ENCODE results near the gene DNMT3A.

The DNMT3A gene

DNA sequence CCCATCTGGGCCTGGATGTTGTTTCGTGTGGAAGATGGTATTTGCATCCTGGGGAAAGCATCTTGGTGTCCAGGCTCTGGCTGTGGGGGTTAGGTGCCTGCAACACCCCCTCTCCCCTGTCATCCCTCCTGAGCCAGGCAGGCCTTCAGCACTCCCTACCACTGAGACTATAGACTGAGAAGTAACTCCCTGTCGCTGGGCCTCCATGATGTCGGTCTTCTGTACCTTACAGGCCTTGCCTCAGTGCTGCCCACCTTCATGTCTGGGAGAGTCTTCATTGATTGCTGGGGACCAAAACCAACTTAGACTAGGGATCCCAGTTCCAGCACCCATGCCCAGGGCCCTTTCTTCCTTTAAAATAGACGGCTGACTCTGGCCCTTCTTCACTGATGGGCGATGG is 33.1 kb upstream of the DNMT3A start:
- Histone ChIP-seq H3K27ac (no peak overlapping the region), H3K4me3 (ENCODE audit: low read depth, low read length) (no peak overlapping the region), H3K9me3 (ENCODE audit: severe bottlenecking) (no peaks in the 10 kb centered on the region), H3K36me3 (no peaks in the 10 kb centered on the region), H3K27me3 (ENCODE audit: insufficient read depth, low read depth, severe bottlenecking) (no peaks in the 10 kb centered on the region)
- TF ChIP-seq, protein P1, sequence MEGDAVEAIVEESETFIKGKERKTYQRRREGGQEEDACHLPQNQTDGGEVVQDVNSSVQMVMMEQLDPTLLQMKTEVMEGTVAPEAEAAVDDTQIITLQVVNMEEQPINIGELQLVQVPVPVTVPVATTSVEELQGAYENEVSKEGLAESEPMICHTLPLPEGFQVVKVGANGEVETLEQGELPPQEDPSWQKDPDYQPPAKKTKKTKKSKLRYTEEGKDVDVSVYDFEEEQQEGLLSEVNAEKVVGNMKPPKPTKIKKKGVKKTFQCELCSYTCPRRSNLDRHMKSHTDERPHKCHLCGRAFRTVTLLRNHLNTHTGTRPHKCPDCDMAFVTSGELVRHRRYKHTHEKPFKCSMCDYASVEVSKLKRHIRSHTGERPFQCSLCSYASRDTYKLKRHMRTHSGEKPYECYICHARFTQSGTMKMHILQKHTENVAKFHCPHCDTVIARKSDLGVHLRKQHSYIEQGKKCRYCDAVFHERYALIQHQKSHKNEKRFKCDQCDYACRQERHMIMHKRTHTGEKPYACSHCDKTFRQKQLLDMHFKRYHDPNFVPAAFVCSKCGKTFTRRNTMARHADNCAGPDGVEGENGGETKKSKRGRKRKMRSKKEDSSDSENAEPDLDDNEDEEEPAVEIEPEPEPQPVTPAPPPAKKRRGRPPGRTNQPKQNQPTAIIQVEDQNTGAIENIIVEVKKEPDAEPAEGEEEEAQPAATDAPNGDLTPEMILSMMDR (IDR thresholded peaks at IDR 0.05; ENCODE audit: low read depth, low read length), result no peak
- DNase-seq, result peak; percentile 6

DNA sequence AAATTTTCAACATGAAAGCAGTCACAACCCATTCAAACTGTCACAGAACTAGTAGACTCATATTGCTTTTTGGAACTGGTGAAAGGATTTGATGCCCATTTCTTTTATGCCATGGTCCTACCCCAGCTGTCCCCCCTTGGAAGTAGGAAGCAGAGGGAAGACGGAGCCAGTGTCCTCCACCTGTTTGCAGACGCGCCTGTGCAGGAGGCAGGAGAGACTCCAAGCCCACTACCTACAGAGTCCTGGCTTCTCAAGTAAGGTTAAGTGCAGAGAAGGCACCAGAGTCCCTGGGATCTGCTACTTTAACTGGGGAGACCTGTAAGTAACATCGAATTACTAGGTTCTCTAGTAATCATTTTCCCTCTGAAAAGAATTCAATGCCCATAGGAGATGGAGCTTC is 32.7 kb upstream of the DNMT3A start:
- no peaks in the 10 kb centered on the region for H3K27me3 ChIP-seq (ENCODE audit: insufficient read depth, low read depth, severe bottlenecking)

DNA sequence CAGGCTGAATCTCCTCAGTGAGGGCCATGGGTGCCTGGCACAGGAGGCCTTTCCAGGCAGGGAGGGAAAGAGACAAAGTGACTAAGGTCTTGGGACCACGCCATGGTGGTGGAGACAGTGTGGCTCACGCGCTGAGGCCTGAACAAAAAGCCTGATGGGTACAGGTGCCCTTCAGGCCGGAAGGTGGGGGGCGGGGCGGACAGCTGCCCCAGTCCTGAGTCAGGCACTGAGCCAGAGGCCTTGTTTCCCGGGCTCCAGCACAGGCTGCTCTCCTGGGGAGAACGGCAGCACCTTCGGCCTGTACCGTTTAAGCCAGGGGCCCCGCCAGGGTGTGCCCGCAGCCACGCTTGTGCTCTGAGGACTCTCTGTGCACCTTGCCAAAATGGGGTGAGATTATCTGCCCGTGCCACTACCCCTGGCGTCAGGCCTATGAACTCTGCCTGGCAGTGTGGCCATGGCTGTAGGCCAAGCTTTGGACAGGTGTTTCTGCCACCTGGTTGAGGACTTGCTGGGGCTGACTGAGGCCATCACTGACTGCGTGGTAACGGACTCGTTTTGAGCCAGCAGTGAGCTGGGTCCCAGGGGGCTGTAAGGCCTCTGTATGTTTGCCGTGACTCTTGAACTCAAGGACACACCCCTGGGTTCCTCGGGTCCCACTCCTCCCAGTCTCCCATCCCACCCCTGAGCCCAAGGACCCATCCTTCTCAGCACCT is 31.7 kb upstream of the DNMT3A start:
- DNase-seq, result peak; percentile 12
- H3K36me3 ChIP-seq, result no peaks in the 10 kb centered on the region
- H3K4me3 ChIP-seq (ENCODE audit: low read depth, low read length), result no peak overlapping the region
- no peak overlapping the region for H3K27ac ChIP-seq
- H3K9me3 ChIP-seq (ENCODE audit: severe bottlenecking), result no peaks in the 10 kb centered on the region
- TF ChIP-seq, protein P1 (IDR thresholded peaks at IDR 0.05; ENCODE audit: low read depth, low read length), result no peak
- H3K27me3 ChIP-seq (ENCODE audit: insufficient read depth, low read depth, severe bottlenecking), result no peaks in the 10 kb centered on the region

More for the DNA sequence above, 32.7 kb upstream of the DNMT3A start:
- Histone ChIP-seq H3K27ac (no peak overlapping the region), H3K4me3 (ENCODE audit: low read depth, low read length) (no peak overlapping the region), H3K9me3 (ENCODE audit: severe bottlenecking) (no peaks in the 10 kb centered on the region), H3K36me3 (no peaks in the 10 kb centered on the region)
- DNase-seq, result peak; percentile 2
- TF ChIP-seq, protein P1 (IDR thresholded peaks at IDR 0.05; ENCODE audit: low read depth, low read length), result no peak

DNA sequence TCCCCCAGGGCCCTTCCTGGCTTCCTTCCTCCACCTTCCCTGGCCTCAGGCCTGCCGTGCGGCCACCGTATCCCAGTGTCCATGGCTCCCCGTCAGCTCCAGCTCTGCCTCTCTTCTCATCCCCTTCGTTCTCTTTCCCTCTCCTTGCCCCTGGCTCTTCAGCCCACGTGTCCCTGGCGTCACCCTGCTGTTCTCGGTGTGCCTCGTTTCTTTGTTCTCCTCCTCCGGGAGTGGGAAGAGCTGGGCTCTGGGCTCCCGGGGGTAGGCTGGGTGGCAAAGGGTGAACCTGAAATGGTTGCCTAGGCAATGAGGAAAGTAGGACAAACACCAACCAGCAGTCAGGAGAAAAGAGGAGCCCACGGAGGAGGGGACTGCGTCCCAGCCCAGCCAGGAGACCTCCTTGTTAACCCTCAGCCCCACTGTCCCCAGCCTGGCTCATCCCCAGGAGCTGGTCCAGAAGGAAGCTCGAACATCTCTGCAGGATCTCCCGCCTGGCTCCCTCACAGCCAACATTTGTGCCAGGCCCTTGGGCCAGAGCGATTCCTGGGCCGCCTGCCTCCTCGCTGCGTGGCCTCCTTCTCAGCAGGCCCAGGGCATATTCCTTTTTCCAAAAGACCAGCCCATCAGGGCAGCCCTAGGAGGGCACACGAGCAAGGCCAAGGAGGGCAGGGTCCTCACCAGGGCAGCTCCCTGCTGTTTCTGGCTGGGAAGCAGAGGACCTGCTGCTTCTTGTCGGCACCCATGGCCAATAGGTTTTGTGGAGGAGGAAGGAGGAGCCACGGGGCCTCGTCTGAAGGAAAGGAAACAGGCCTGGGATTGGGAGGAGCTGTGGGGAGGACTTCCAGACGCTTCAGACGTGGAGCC is 30.9 kb upstream of the DNMT3A start:
- peak; percentile 9 for DNase-seq
- no peaks in the 10 kb centered on the region for H3K27me3 ChIP-seq (ENCODE audit: insufficient read depth, low read depth, severe bottlenecking)
- H3K4me3 ChIP-seq (ENCODE audit: low read depth, low read length), result no peak overlapping the region
- H3K27ac ChIP-seq, result no peak overlapping the region
- no peaks in the 10 kb centered on the region for H3K9me3 ChIP-seq (ENCODE audit: severe bottlenecking)
- TF ChIP-seq, protein P1 (IDR thresholded peaks at IDR 0.05; ENCODE audit: low read depth, low read length), result no peak
- H3K36me3 ChIP-seq, result no peaks in the 10 kb centered on the region

DNA sequence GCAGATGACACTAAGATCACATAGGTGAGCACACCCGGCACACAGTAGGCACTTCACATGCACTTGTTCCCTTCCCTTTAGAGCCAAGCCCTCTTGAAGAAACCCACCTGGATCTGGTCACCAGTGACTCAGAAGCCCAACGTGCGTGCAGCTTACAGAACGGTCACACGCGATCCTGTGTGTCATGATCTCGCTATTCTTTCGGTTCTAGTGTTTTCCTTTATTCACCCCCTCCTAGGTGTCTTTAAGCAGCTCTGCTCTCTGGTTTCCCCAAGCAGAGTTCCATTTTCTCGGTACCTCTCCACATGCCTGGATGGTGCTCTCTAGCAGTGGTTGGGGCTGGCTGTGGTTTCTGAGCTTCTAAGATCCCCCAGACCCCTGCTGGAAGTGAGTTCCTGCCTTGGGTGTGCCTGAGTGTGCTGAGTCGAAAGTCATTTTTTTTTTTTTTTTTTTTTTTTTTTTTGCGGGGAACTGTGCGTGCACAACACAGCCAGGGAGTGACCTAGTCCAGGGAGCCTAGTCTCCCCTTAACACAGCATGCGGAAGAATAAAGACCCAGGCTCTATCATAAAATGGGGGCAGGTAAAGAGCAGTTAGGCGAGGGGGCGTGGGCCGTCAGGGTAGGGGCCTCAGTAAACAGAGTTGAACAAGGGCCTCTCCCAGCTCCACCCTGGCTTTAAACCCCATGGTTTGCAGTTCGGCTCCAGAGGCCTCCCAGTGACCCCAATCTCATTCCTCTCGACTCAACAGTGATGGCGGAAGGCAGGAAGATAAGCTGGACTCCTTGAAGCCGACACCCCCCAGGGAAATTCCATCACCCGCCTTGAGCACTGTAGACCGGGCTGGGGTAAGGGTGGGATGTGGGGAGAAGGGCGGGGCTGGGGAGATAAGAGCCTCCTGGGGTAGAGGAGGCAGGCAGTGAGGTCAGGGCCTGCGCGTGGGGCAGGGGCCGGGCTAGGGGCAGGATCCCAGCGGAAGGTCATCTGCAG is 29.8 kb upstream of the DNMT3A start:
- H3K27me3 ChIP-seq (ENCODE audit: insufficient read depth, low read depth, severe bottlenecking), result no peaks in the 10 kb centered on the region
- H3K27ac ChIP-seq, result no peak overlapping the region
- TF ChIP-seq, protein P1 (IDR thresholded peaks at IDR 0.05; ENCODE audit: low read depth, low read length), result no peak
- H3K4me3 ChIP-seq (ENCODE audit: low read depth, low read length), result no peak overlapping the region
- H3K36me3 ChIP-seq, result no peaks in the 10 kb centered on the region
- H3K9me3 ChIP-seq (ENCODE audit: severe bottlenecking), result no peaks in the 10 kb centered on the region
- DNase-seq, result peak; percentile 6
